GM23338 (cell line): ENCODE results near the gene MBNL1.

Source experiments
- CREB1 ChIP-seq: fragments of 250-450 bp; sonication (Bioruptor Pico); IDR thresholded peaks from 2 replicates; pipeline ENCODE4 v1.5.0; 2020; ENCODE audit warnings: low read depth, mild to moderate bottlenecking, moderate library complexity
- CTCF ChIP-seq, 2 experiments: fragments of 200-600 bp in 1 of 2; sonication (generic) in 1 of 2; conservative IDR thresholded peaks; 2 replicates each; pipeline versions ENCODE4 v1.5.1 to v1.6.1; 2016 to 2017; ENCODE audit warnings: antibody characterized with exemption in 2 of 2, low read depth in 2 of 2, mild to moderate bottlenecking in 2 of 2, moderate library complexity in 1 of 2
- EZH2 ChIP-seq: fragments of 200-600 bp; sonication (generic); IDR thresholded peaks from one replicate; pipeline ENCODE4 v1.8.0; 2017; ENCODE audit warnings: antibody characterized with exemption, mild to moderate bottlenecking, low read depth; ENCODE audit not compliant: unreplicated experiment
- EZH2phosphoT487 ChIP-seq: fragments of 200-600 bp; sonication (generic); IDR thresholded peaks from one replicate; pipeline ENCODE4 v1.8.1; 2018; ENCODE audit warnings: antibody characterized with exemption; ENCODE audit not compliant: unreplicated experiment
- NANOG ChIP-seq: IDR thresholded peaks from 2 replicates; pipeline ENCODE4 v1.6.1; 2016; ENCODE audit warnings: antibody characterized with exemption, borderline replicate concordance
- POLR2AphosphoS5 ChIP-seq: IDR thresholded peaks from 2 replicates; pipeline ENCODE4 v1.6.1; 2016; ENCODE audit warnings: antibody characterized with exemption, low read depth
- ZNF114 ChIP-seq: fragments of 250-450 bp; sonication (Bioruptor Pico); IDR thresholded peaks from 2 replicates; pipeline ENCODE4 v1.5.0; 2020; ENCODE audit warnings: mild to moderate bottlenecking, moderate library complexity

GRCh38 chr3:152295806-152296205, 27.1 kb downstream of the MBNL1 start:
- TF ChIP-seq CTCF (conservative IDR thresholded peaks at IDR 0.05; ENCODE audit: low read depth in 2 of 2) = no peak
- TF ChIP-seq CREB1 = no peak
- TF ChIP-seq EZH2 = no peak
- no peak for TF ChIP-seq EZH2phosphoT487
- TF ChIP-seq POLR2AphosphoS5 = no peak
- TF ChIP-seq NANOG = no peak
- no peak for TF ChIP-seq ZNF114 (CRISPR knock-in tag)
